HG02588 (cell line): ENCODE results near the gene ARHGEF25.
"Not testable (repeated sequence)": the region's sequence is repeated elsewhere in the genome, so short reads cannot be mapped to it uniquely, and the experiment has no call there.

Source experiments
- ATAC-seq: cut with Tn5 transposase; IDR thresholded peaks from one replicate; pipeline ENCODE4 v1.9.1; 2021; ENCODE audit warnings: mild to moderate bottlenecking, moderate library complexity; ENCODE audit not compliant: unreplicated experiment

ARHGEF25 gene

GRCh38 chr12:57607958-57608663 is 3.1 kb upstream of the ARHGEF25 start:
- ATAC-seq = no peak

- ATAC-seq = no peak
These were observed 2.0 kb upstream of the ARHGEF25 start for GRCh38 chr12:57609101-57609780.

DNA sequence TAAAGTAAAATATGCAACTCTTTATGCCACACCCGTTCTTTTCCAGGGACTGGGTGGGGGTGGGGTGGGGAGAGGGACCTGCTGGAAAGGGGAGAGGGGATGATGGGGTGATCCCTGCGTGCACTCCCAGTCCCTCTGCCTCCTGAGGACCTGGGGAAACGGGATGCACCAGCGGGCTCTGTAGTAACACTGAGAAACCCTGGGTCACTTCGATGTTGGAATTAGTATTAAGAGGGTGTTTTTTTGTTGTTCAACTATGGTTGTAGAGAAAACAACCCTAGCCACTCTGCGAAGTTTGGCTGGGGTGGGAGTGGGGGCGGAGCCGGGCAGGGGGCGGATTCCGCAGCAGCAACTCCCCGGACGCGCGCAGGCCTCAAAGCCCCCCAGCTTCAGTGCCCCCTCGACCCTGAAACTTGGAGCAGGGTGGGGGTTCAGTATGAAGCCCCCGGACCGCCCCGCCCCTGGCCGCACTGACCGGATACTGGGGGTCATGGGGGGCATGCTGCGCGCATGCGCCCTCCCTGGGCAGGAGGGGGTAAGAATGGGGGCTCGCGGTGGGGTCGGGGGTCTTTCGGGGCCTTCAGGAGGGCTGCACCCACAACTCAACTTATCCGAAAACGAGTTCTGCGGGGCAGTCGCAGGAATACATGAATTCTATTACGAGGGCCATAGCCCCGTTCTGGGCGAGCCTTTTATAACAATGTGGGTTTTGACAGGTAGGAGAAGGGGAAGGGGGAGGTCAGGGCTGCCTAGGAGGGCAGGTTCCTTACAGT is 1.3 kb upstream of the ARHGEF25 start:
- ATAC-seq = no peak

DNA sequence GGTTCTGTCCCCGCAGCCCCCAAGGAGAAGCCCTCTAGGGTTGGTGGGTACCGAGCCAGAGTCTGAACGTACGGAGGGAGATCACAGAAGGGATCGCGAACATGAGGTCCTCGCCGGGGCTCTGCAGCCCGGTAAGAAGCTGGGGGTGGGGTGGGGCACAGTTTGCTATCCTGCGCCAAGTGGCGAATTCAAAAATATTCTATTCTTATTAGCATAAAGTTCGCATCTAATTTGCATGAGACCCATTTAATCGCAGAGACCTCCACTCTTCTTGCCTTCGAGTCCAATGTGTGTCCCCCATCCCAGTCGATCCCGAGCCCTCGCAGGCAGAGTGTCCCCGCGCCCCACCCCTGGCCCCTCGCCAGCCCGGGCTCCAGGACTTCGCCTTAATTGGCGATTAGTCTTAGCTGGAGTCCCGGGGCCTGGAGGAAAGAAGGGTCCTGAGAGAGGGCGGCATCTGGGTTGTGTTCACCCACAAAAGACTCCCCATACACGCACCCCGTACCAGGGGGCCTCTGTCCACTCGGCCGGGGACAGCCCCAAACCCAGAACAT is 604 bp upstream of the ARHGEF25 start:
- ATAC-seq = no peak

GRCh38 chr12:57611827-57612710 is 834 bp downstream of the ARHGEF25 start:
- no peak for ATAC-seq

DNA sequence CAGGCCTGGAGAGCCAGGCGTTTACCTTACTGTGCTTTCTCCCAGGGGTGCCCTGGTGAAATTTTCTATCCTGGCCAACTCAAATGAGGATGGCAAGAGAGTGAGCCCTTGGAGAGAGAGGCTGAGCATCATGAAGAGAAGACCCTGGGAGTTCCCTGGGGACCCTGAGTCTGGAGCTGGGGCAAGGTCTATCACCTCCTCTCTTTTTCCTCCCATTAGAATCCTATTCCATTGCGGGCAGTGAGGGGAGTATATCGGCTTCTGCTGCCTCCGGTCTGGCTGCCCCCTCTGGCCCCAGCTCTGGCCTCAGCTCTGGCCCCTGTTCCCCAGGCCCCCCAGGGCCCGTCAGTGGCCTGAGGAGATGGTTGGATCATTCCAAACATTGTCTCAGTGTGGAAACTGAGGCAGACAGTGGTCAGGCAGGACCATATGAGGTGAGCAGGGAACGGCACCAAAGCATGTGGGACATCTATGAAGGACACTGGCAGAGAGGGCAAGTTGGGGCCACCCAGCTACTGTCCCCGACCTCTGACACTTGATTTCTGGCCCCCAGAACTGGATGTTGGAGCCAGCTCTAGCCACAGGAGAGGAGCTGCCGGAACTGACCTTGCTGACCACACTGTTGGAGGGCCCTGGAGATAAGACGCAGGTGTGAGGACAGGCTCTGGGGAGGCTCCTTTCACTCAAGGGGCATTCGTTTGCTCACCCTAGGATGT is 1.6 kb downstream of the ARHGEF25 start:
- no peak for ATAC-seq

GRCh38 chr12:57613427-57614109 is 2.3 kb downstream of the ARHGEF25 start:
- no peak for ATAC-seq

DNA sequence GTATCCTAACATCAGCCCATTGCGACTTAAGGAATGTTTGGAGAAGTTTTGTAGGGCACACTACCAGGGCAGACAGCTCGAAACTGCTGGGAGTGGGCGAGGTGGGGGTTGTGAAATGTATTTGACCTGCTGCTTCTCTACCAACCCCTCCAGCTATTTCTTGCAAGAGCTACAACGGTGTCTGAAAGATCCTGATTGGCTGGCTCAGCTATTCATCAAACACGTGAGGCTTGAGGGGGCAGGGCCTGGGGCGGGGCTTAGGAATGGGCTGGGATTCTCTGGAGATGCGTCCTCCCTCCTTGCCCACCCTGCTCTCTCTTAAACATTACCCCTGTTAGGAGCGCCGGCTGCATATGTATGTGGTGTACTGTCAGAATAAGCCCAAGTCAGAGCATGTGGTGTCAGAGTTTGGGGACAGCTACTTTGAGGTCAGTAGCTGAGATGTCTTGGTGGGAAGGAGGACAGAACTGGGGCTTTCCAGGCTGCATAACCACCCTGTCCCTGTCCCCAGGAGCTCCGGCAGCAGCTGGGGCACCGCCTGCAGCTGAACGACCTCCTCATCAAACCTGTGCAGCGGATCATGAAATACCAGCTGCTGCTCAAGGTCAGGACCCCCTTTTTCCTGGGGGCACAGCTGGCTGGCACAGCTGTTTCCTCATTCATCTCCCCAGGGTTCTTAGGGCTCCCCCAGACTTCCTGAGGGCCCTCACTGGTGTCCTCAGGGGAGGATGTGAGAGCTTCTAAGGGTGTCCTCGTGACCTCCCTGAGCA is 3.1 kb downstream of the ARHGEF25 start:
- peak; percentile 56 for ATAC-seq

- ATAC-seq = no peak
These were observed 3.8 kb downstream of the ARHGEF25 start for GRCh38 chr12:57614948-57615500.

DNA sequence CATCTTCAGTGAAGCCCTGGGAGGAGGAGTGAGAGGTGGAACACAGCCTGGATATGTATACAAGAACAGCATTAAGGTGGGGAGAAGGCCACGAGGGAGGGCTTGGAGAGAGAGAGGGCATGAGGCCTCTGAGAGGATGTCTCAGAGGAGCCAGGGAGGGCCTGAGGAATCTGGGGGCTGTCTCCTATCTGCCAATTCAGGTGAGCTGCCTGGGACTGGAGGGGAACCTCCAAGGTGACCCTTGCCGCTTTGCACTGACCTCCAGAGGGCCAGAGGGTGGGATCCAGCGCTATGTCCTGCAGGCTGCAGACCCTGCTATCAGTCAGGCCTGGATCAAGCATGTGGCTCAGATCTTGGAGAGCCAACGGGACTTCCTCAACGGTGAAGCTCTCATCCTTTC is 4.4 kb downstream of the ARHGEF25 start:
- no peak for ATAC-seq

DNA sequence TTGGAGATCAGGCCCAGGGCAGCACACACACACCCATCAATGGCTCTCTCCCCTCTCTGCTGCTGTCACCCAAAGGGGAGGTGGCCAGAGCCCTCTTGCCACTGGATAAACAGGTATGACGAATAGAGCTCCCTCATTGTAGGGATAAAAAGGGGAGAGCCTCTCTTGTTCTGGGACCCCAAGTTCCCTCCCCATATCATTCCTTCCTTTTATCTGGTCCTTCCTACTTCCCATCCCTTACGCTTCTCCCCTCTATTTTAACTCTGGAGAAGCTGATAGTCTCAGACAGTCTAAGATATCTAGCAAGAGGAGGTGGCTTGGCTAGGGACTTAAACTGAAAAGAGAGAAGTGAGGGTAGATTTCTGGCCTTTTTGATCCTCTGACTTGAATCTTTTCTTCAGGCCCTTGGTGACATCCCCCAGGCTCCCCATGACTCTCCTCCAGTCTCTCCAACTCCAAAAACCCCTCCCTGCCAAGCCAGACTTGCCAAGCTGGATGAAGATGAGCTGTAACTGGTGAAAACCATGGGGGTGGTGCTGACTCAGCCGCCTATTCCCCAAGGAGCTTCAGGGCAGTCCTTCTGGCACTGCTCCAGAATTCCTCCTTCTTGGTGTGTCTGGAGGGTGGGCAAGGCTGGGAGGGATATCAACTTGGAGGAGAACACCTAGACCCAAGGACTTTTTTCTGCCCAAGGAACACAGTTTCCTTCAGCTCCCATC is 5.3 kb downstream of the ARHGEF25 start:
- ATAC-seq = no peak

DNA sequence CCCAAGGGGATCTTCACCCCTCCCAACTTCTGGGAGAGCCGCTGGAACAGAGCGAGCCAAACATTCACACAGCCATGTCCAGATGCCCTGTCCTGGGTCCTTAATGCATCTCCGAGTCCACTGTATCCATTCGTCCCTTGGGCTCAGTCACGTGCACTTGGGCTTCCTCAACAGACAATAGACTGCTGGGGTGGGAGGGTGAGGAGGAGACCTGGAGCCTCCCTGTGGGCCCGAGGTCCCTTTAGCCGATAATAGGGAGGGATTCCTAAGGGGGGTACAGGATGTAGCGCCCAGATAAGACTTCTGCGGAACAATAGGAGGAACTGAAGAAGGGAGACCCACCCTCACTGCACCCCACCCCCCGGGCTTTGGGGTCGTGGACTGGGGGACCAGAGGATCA is 6.7 kb downstream of the ARHGEF25 start:
- no peak for ATAC-seq

GRCh38 chr12:57618431-57618830 is 7.2 kb downstream of the ARHGEF25 start:
- ATAC-seq = not testable (repeated sequence)

DNA sequence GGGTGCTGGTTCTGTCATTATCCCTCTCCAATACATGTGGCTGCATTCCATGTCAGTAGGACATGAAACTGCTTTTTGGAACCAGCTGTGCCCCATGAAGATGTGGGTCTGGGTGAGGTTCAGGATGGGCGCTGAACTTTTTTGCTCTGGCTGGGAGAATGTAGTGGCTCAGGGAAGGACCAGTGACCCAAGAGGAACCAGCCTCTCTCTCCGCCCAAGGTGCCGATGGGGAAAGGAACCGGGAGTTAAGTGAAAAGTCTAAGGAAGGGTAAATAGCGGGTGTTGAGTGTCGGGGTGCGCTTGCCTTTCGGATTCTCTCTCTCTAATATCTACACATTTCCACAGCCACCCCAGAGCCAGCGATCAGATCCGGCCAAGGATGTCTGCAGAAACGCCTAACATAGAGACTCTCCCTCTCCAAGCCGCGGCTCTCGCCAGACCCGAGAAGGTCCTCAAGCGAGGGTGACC is 7.8 kb downstream of the ARHGEF25 start:
- no peak for ATAC-seq

DNA sequence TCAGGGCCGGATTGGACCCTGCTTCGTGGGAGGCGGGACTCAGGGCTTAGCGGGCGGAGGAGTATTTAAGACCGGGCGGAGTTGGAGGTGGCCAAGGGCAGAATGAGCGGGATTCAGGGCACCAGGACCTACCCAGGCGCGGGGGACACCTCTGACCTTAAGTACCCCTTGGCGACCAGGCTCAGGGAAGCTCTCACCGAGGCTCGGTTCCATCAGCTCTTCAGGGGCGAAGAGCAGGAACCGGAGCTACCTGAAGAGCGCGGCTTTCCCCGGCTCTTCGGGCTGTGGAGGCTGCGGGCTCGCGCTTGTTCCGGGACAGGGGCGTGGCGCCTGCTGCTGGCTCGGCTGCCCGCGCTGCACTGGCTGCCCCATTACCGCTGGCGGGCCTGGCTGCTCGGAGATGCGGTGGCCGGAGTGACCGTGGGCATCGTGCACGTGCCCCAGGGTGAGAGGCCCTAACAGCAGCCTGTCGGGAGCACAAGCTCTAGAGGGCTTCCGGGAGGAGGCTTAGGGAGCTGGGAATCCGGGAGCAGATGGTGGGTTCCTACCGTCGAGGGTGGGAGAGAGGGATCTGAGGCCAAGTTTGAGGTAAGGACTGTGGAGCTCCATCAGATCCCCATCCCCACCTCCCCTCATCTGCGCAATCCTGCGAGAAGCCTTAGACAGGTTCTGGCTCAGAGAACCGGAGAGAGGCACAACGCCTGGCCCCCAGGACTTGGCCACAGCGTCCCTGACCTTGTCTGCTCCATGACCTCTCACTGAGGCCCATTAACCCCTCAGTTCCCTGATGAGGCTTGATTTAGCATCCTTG is 8.4 kb downstream of the ARHGEF25 start:
- no peak for ATAC-seq

GRCh38 chr12:57620245-57620935 is 9.2 kb downstream of the ARHGEF25 start:
- ATAC-seq = no peak
